DOHH2 (cell line): ENCODE measurements around the gene FARS2.

ENCODE experiments used
- EZH2phosphoT487 ChIP-seq: fragments of 200-600 bp; sonication (generic); IDR thresholded peaks from 2 replicates; pipeline ENCODE4 v1.6.1; 2017; ENCODE audit warnings: borderline replicate concordance, mild to moderate bottlenecking, antibody characterized with exemption, low read length, moderate library complexity, mixed read lengths
- TF ChIP-seq, protein P1 (sequence below): fragments of 200-600 bp; sonication (generic); IDR thresholded peaks from one replicate; pipeline ENCODE4 v1.5.1; 2014; ENCODE audit warnings: antibody characterized with exemption, mild to moderate bottlenecking, low read depth, low read length; ENCODE audit not compliant: poor library complexity, severe bottlenecking

DNA sequence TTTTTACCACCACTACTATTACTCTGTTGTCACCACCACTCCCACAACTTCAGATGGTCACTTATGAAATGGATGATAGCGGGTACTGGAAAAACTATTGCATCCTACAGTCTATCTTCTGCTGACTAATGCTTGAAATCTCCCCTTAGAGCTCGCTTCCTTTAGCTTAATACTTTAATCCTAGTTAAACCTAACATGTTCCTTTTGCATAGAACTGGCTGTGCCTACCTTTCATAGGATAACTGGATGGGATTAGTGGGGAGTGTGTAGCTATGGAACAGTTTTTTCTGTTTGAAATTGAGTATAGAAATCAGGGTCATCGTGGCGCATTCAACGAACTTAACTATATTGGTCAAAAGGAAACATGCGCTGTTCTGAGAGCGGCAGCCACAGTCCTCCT is 294.7 kb downstream of the FARS2 start:
- TF ChIP-seq, protein P1, sequence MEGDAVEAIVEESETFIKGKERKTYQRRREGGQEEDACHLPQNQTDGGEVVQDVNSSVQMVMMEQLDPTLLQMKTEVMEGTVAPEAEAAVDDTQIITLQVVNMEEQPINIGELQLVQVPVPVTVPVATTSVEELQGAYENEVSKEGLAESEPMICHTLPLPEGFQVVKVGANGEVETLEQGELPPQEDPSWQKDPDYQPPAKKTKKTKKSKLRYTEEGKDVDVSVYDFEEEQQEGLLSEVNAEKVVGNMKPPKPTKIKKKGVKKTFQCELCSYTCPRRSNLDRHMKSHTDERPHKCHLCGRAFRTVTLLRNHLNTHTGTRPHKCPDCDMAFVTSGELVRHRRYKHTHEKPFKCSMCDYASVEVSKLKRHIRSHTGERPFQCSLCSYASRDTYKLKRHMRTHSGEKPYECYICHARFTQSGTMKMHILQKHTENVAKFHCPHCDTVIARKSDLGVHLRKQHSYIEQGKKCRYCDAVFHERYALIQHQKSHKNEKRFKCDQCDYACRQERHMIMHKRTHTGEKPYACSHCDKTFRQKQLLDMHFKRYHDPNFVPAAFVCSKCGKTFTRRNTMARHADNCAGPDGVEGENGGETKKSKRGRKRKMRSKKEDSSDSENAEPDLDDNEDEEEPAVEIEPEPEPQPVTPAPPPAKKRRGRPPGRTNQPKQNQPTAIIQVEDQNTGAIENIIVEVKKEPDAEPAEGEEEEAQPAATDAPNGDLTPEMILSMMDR: no peak
- no peak for TF ChIP-seq EZH2phosphoT487
